H9 (cell line): ENCODE results near the gene FREM1. TPM values are rescaled to one million over a fixed set of nuclear protein-coding genes. Genes with fewer than 3 reads are reported as not detected.

Experiments
- DNase-seq: peaks from one replicate; pipeline ENCODE4 v3.0.0-alpha.2; 2017
- H2AFZ ChIP-seq: one replicate; pipeline ENCODE4 v1.6.1; 2013; ENCODE audit warnings: mild to moderate bottlenecking, low read length, control low read depth, moderate library complexity
- H2AK5ac ChIP-seq: 2 replicates; pipeline ENCODE4 v1.6.1; 2013; ENCODE audit warnings: low read length, control low read depth, mixed read lengths; ENCODE audit not compliant: insufficient read length
- H2BK120ac ChIP-seq: one replicate; pipeline ENCODE4 v1.6.1; 2013; ENCODE audit warnings: low read depth, mild to moderate bottlenecking, low read length, control low read depth, inconsistent platforms; ENCODE audit not compliant: poor library complexity, severe bottlenecking
- H2BK12ac ChIP-seq: 2 replicates; pipeline ENCODE4 v1.6.1; 2013; ENCODE audit warnings: low read length, control low read depth, mixed read lengths, low read depth; ENCODE audit not compliant: insufficient read length
- H2BK15ac ChIP-seq: 2 replicates; pipeline ENCODE4 v1.6.1; 2013; ENCODE audit warnings: low read depth, low read length, control low read depth
- H2BK20ac ChIP-seq: one replicate; pipeline ENCODE4 v1.6.1; 2013; ENCODE audit warnings: low read depth, mild to moderate bottlenecking, low read length, control low read depth, inconsistent platforms; ENCODE audit not compliant: poor library complexity, severe bottlenecking
- H2BK5ac ChIP-seq: 2 replicates; pipeline ENCODE4 v1.6.1; 2013; ENCODE audit warnings: low read length, control low read depth, mixed read lengths; ENCODE audit not compliant: insufficient read length
- H3K14ac ChIP-seq: 2 replicates; pipeline ENCODE4 v1.6.1; 2013; ENCODE audit warnings: low read length, control low read depth; ENCODE audit not compliant: insufficient read depth
- H3K18ac ChIP-seq: 2 replicates; pipeline ENCODE4 v1.6.1; 2013; ENCODE audit warnings: low read depth, mild to moderate bottlenecking, mixed read lengths, low read length, control low read depth; ENCODE audit not compliant: insufficient read length
- H3K23ac ChIP-seq: 2 replicates; pipeline ENCODE4 v1.6.1; 2013; ENCODE audit warnings: low read length, control low read depth, mixed read lengths, low read depth; ENCODE audit not compliant: insufficient read length
- H3K23me2 ChIP-seq: 2 replicates; pipeline ENCODE4 v1.6.1; 2013; ENCODE audit warnings: low read depth, mild to moderate bottlenecking, mixed read lengths, low read length, control low read depth; ENCODE audit not compliant: insufficient read length, poor library complexity, severe bottlenecking
- H3K27ac ChIP-seq: 2 replicates; pipeline ENCODE4 v1.5.1; 2013; ENCODE audit warnings: low read length, control low read depth, mixed read lengths, low read depth; ENCODE audit not compliant: insufficient read length
- H3K27me3 ChIP-seq: 2 replicates; pipeline ENCODE4 v1.6.1; 2013; ENCODE audit warnings: low read length, control low read depth, inconsistent platforms; ENCODE audit not compliant: insufficient read depth
- H3K4ac ChIP-seq: 2 replicates; pipeline ENCODE4 v1.6.1; 2013; ENCODE audit warnings: low read depth, mild to moderate bottlenecking, control low read depth, inconsistent platforms, low read length, moderate library complexity
- H3K4me1 ChIP-seq: 2 replicates; pipeline ENCODE4 v1.6.1; 2013; ENCODE audit warnings: low read length, control low read depth, inconsistent platforms; ENCODE audit not compliant: insufficient read depth
- H3K4me2 ChIP-seq: 2 replicates; pipeline ENCODE4 v1.6.1; 2013; ENCODE audit warnings: low read length, control low read depth, mixed read lengths; ENCODE audit not compliant: insufficient read length, insufficient read depth
- H3K56ac ChIP-seq: 2 replicates; pipeline ENCODE4 v1.6.1; 2013; ENCODE audit warnings: low read depth, mild to moderate bottlenecking, mixed read lengths, low read length, control low read depth; ENCODE audit not compliant: insufficient read length
- H3K79me1 ChIP-seq: 2 replicates; pipeline ENCODE4 v1.6.1; 2013; ENCODE audit warnings: low read depth, mild to moderate bottlenecking, moderate library complexity, low read length, control low read depth, inconsistent platforms; ENCODE audit not compliant: insufficient read depth, poor library complexity, severe bottlenecking
- H3K79me2 ChIP-seq: 2 replicates; pipeline ENCODE4 v1.6.1; 2013; ENCODE audit warnings: low read length, control low read depth, inconsistent platforms; ENCODE audit not compliant: insufficient read depth
- H3K9ac ChIP-seq: 2 replicates; pipeline ENCODE4 v1.6.1; 2013; ENCODE audit warnings: low read length, control low read depth, mixed read lengths; ENCODE audit not compliant: insufficient read length; ENCODE audit errors: extremely low read depth
- H3K9me3 ChIP-seq: one replicate; pipeline ENCODE4 v1.6.1; 2013; ENCODE audit warnings: low read depth, low read length, inconsistent platforms; ENCODE audit not compliant: control insufficient read depth
- H3T11ph ChIP-seq: one replicate; pipeline ENCODE4 v1.6.1; 2013; ENCODE audit warnings: mild to moderate bottlenecking, low read length, control low read depth, inconsistent platforms
- H4K20me1 ChIP-seq: one replicate; pipeline ENCODE4 v1.6.1; 2013; ENCODE audit not compliant: control insufficient read depth, insufficient read length, insufficient read depth
- H4K5ac ChIP-seq: 2 replicates; pipeline ENCODE4 v1.6.1; 2013; ENCODE audit warnings: low read depth, mild to moderate bottlenecking, mixed read lengths, low read length, control low read depth; ENCODE audit not compliant: insufficient read length
- H4K8ac ChIP-seq: replicated peaks from 2 replicates; pipeline ENCODE4 v1.6.1; 2013; ENCODE audit warnings: low read length, control low read depth, mixed read lengths, low read depth; ENCODE audit not compliant: insufficient read length
- H4K91ac ChIP-seq: 2 replicates; pipeline ENCODE4 v1.6.1; 2013; ENCODE audit warnings: low read depth, mild to moderate bottlenecking, moderate library complexity, mixed read lengths, low read length, control low read depth; ENCODE audit not compliant: insufficient read length
- H3K27ac Mint-ChIP-seq, 3 experiments: 2 replicates in 2 of 3; 3 replicates in 1 of 3; pipeline ENCODE4 v1.8.0; 2020 to 2021; ENCODE audit warnings: mixed read lengths in 3 of 3, mild to moderate bottlenecking in 1 of 3, moderate library complexity in 1 of 3
- H3K27me3 Mint-ChIP-seq: 2 replicates; pipeline ENCODE4 v1.8.0; 2021; ENCODE audit warnings: low read depth, mild to moderate bottlenecking, moderate library complexity, mixed read lengths
- H3K36me3 Mint-ChIP-seq, 3 experiments: 2 replicates in 2 of 3; 3 replicates in 1 of 3; pipeline ENCODE4 v1.8.0; 2020 to 2021; ENCODE audit warnings: low read depth in 3 of 3, mixed read lengths in 3 of 3; ENCODE audit not compliant: insufficient read depth in 1 of 3
- H3K4me1 Mint-ChIP-seq, 2 experiments: 2 replicates each; pipeline ENCODE4 v1.8.0; 2020; ENCODE audit warnings: mixed read lengths in 2 of 2
- H3K4me3 Mint-ChIP-seq, 2 experiments: 2 replicates in 1 of 2; 3 replicates in 1 of 2; pipeline ENCODE4 v1.8.0; 2020 to 2021; ENCODE audit warnings: mild to moderate bottlenecking in 2 of 2, mixed read lengths in 2 of 2, moderate library complexity in 1 of 2
- H3K9me3 Mint-ChIP-seq, 2 experiments: 2 replicates in 1 of 2; 3 replicates in 1 of 2; pipeline ENCODE4 v1.8.0; 2020; ENCODE audit warnings: mild to moderate bottlenecking in 2 of 2, mixed read lengths in 2 of 2, moderate library complexity in 1 of 2
- WGBS: extraction: QIAGEN DNeasy Blood & Tissue Kit; methylation state at CpG from one replicate; pipeline ENCODE4 v1.1.7; 2013; ENCODE audit warnings: missing lambda C conversion rate, low lambda C conversion rate, mixed read lengths; ENCODE audit not compliant: insufficient read length; ENCODE audit errors: extremely low coverage; 5-methylcytosine and 5-hydroxymethylcytosine counted together
- total RNA-seq: library from RNA; stranded (reverse); gene quantifications from 2 replicates; pipeline ENCODE4 v1.2.1, GENCODE V29; 2021
- TF ChIP-seq, protein P1 (sequence below): fragments of 200-600 bp; sonication (generic); conservative IDR thresholded peaks from 3 replicates; pipeline ENCODE4 v1.8.0; 2021; ENCODE audit warnings: antibody characterized with exemption, mild to moderate bottlenecking

Gene FREM1
- total RNA-seq, 1 experiment from 2014 or later = 0.44 TPM

DNA sequence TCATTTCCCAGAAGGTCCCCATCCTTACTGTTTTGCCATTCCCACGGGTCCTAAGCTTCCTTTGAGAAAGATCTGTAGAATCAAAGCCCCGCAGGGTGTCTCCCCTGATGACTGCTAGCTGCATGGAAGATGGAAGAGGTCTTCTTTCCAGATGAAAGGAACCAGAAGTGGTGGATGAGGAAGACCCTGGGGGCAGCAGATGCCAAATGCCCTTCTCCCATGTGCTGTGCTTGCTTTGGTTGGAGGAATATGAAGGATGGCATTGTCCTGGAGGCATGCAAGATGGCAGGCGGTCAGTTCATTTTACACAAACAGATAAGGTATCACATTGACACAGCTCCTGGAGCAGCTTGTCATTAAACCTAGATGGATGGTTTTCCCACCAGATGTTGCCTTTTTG, 161.9 kb downstream of the FREM1 start:
- Mint-ChIP-seq H3K4me3 (no peak overlapping the region), H3K27me3 (no peaks in the 10 kb centered on the region), H3K36me3 (peaks cover 0 to 3% (median 0%) of the 10 kb centered on the region in 3 experiments; a peak in 2 of 7 replicates), H3K27ac (no peak overlapping the region), H3K4me1 (peaks cover 20 to 22% of the 10 kb centered on the region in 2 experiments), H3K9me3 (no peaks in the 10 kb centered on the region)
- Histone ChIP-seq H3K79me2 (no peaks in the 10 kb centered on the region), H3K9me3 (no peaks in the 10 kb centered on the region), H3K4me2 (no peak overlapping the region), H3T11ph (no peak overlapping the region), H2AK5ac (no peak overlapping the region), H3K27me3 (no peaks in the 10 kb centered on the region), H4K91ac (no peak overlapping the region), H2BK120ac (no peak overlapping the region), H2BK15ac (no peak overlapping the region), H3K4me1 (no peaks in the 10 kb centered on the region; the same call in 1 of the 2 replicates), H3K9ac (no peak overlapping the region), H4K5ac (no peak overlapping the region), H3K23me2 (no peaks in the 10 kb centered on the region), H3K27ac (no peak overlapping the region), H2BK20ac (no peak overlapping the region), H4K8ac (no peak overlapping the region), H2BK12ac (no peak overlapping the region), H4K20me1 (no peaks in the 10 kb centered on the region), H2AFZ (no peak overlapping the region), H3K4ac (no peak overlapping the region), H3K18ac (no peak overlapping the region), H3K56ac (no peak overlapping the region), H3K79me1 (no peaks in the 10 kb centered on the region), H2BK5ac (no peak overlapping the region), H3K14ac (no peak overlapping the region), H3K23ac (no peak overlapping the region)
- TF ChIP-seq, protein P1, sequence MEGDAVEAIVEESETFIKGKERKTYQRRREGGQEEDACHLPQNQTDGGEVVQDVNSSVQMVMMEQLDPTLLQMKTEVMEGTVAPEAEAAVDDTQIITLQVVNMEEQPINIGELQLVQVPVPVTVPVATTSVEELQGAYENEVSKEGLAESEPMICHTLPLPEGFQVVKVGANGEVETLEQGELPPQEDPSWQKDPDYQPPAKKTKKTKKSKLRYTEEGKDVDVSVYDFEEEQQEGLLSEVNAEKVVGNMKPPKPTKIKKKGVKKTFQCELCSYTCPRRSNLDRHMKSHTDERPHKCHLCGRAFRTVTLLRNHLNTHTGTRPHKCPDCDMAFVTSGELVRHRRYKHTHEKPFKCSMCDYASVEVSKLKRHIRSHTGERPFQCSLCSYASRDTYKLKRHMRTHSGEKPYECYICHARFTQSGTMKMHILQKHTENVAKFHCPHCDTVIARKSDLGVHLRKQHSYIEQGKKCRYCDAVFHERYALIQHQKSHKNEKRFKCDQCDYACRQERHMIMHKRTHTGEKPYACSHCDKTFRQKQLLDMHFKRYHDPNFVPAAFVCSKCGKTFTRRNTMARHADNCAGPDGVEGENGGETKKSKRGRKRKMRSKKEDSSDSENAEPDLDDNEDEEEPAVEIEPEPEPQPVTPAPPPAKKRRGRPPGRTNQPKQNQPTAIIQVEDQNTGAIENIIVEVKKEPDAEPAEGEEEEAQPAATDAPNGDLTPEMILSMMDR = no peak
- DNase-seq = no peak
- WGBS = no CpG with 5 or more reads among the region's 3 CpGs
